HepG2 (cell line): ENCODE data around the gene LDLRAP1. TPM values are rescaled to one million over a fixed set of nuclear protein-coding genes. Genes with fewer than 3 reads are reported as not detected.

Experiments used
- CHD2 ChIP-seq: IDR thresholded peaks from 2 replicates; pipeline ENCODE4 v1.6.1; 2011; ENCODE audit warnings: low read depth, low read length, improper control_type of control experiment
- IRF2 ChIP-seq: IDR thresholded peaks from 2 replicates; pipeline ENCODE4 v1.6.1; 2018; ENCODE audit warnings: missing genetic modification reagents, missing compliant biosample characterization
- KMT2A ChIP-seq: sonication (generic); formaldehyde crosslinking; IDR thresholded peaks from 2 replicates; pipeline ENCODE4 v1.4.0; 2020; ENCODE audit warnings: missing genetic modification reagents
- MED13 ChIP-seq: sonication (generic); formaldehyde crosslinking; IDR thresholded peaks from 2 replicates; pipeline ENCODE4 v1.5.0; 2020; ENCODE audit warnings: missing genetic modification reagents
- NFKB2 ChIP-seq: sonication (generic); formaldehyde crosslinking; IDR thresholded peaks from 2 replicates; pipeline ENCODE4 v1.4.0; 2020; ENCODE audit warnings: missing genetic modification reagents, borderline replicate concordance
- POLR2A ChIP-seq, 2 experiments: IDR thresholded peaks; 2 replicates each; pipeline ENCODE4 v1.6.1; 2011; ENCODE audit warnings: low read depth in 2 of 2, low read length in 2 of 2, mild to moderate bottlenecking in 1 of 2, moderate library complexity in 1 of 2; ENCODE audit not compliant: insufficient read depth in 1 of 2
- RBFOX2 ChIP-seq: fragments of 200-400 bp; formaldehyde crosslinking; IDR thresholded peaks from 2 replicates; pipeline ENCODE4 v1.6.1; 2017; ENCODE audit warnings: low read depth, mild to moderate bottlenecking, low read length
- XBP1 ChIP-seq: sonication (generic); formaldehyde crosslinking; IDR thresholded peaks from 2 replicates; pipeline ENCODE4 v1.5.0; 2020; ENCODE audit warnings: missing genetic modification reagents
- ZFP36L1 ChIP-seq: sonication (generic); formaldehyde crosslinking; IDR thresholded peaks from 2 replicates; pipeline ENCODE4 v1.8.0; 2022; ENCODE audit warnings: mild to moderate bottlenecking, missing genetic modification reagents, moderate library complexity
- ZNF251 ChIP-seq: sonication (generic); formaldehyde crosslinking; IDR thresholded peaks from 2 replicates; pipeline ENCODE4 v1.9.0; 2021; ENCODE audit warnings: mild to moderate bottlenecking, missing genetic modification reagents
- ZNF34 ChIP-seq: sonication (generic); formaldehyde crosslinking; IDR thresholded peaks from 2 replicates; pipeline ENCODE4 v1.4.0; 2020; ENCODE audit warnings: mild to moderate bottlenecking, missing genetic modification reagents, borderline replicate concordance
- ZNF616 ChIP-seq: sonication (generic); formaldehyde crosslinking; IDR thresholded peaks from 2 replicates; pipeline ENCODE4 v1.5.0; 2020; ENCODE audit warnings: low read depth, mild to moderate bottlenecking, missing genetic modification reagents
- ZNF670 ChIP-seq: sonication (generic); formaldehyde crosslinking; IDR thresholded peaks from 2 replicates; pipeline ENCODE4 v1.8.0; 2022; ENCODE audit warnings: mild to moderate bottlenecking, missing genetic modification reagents, borderline replicate concordance
- ZNF775 ChIP-seq: sonication (generic); formaldehyde crosslinking; IDR thresholded peaks from 2 replicates; pipeline ENCODE4 v1.4.0; 2020; ENCODE audit warnings: missing genetic modification reagents, mild to moderate bottlenecking, moderate library complexity, borderline replicate concordance
- ZNF780A ChIP-seq: sonication (generic); formaldehyde crosslinking; IDR thresholded peaks from 2 replicates; pipeline ENCODE4 v1.8.0; 2022; ENCODE audit warnings: mild to moderate bottlenecking, missing genetic modification reagents, moderate library complexity
- ZNF790 ChIP-seq: sonication (generic); formaldehyde crosslinking; IDR thresholded peaks from 2 replicates; pipeline ENCODE4 v1.8.0; 2022; ENCODE audit warnings: missing genetic modification reagents, mild to moderate bottlenecking, borderline replicate concordance
- ZSCAN30 ChIP-seq: sonication (generic); formaldehyde crosslinking; IDR thresholded peaks from 2 replicates; pipeline ENCODE4 v1.5.0; 2020; ENCODE audit warnings: mild to moderate bottlenecking, missing genetic modification reagents
- ZSCAN31 ChIP-seq: sonication (generic); formaldehyde crosslinking; IDR thresholded peaks from 2 replicates; pipeline ENCODE4 v1.5.0; 2020; ENCODE audit warnings: low read depth, mild to moderate bottlenecking, missing genetic modification reagents
- polyA plus RNA-seq, 8 experiments: library from polyadenylated mRNA; depleted of rRNA in 3 of 8; stranded (reverse) in 7 of 8; unstranded in 1 of 8; fragments of >200 nt; fragmentation: Illumina TruSeq in 4 of 8; extraction: Trizol in 4 of 8; gene quantifications; 2 replicates each; pipeline versions ENCODE4 v1.2.1 to v1.2.3, GENCODE V29; 2011 to 2016; ENCODE audit warnings: low read depth in 4 of 8, missing spikeins in 1 of 8, mixed read lengths in 1 of 8; ENCODE audit not compliant: insufficient read depth in 1 of 8
- total RNA-seq, 5 experiments: library from RNA; depleted of rRNA; stranded (reverse); fragments of >200 nt; fragmentation: Illumina TruSeq; extraction: Trizol; gene quantifications; 2 replicates each; pipeline ENCODE4 v1.2.3, GENCODE V29; 2016; ENCODE audit warnings: low read depth in 1 of 5
- TF ChIP-seq, protein P1 (sequence below): sonication (generic); formaldehyde crosslinking; IDR thresholded peaks from 2 replicates; pipeline ENCODE4 v1.4.0; 2020; ENCODE audit warnings: missing genetic modification reagents, borderline replicate concordance
- TF ChIP-seq, protein P2 (sequence below): sonication (generic); formaldehyde crosslinking; IDR thresholded peaks from 2 replicates; pipeline ENCODE4 v1.9.0; 2021; ENCODE audit warnings: missing genetic modification reagents, borderline replicate concordance
- TF ChIP-seq, protein P3 (sequence below): sonication (generic); formaldehyde crosslinking; IDR thresholded peaks from 2 replicates; pipeline ENCODE4 v1.8.0; 2023; ENCODE audit warnings: mild to moderate bottlenecking, missing genetic modification reagents
- TF ChIP-seq, protein P4 (sequence below): sonication (generic); formaldehyde crosslinking; IDR thresholded peaks from 2 replicates; pipeline ENCODE4 v1.4.0; 2020; ENCODE audit warnings: missing genetic modification reagents, borderline replicate concordance

LDLRAP1 gene
- total and polyA plus RNA-seq, 2 of the 13 experiments (the other 11 are each of a cell fraction or from before 2014, with no cell fraction given): 7.2 to 12.1 TPM

DNA sequence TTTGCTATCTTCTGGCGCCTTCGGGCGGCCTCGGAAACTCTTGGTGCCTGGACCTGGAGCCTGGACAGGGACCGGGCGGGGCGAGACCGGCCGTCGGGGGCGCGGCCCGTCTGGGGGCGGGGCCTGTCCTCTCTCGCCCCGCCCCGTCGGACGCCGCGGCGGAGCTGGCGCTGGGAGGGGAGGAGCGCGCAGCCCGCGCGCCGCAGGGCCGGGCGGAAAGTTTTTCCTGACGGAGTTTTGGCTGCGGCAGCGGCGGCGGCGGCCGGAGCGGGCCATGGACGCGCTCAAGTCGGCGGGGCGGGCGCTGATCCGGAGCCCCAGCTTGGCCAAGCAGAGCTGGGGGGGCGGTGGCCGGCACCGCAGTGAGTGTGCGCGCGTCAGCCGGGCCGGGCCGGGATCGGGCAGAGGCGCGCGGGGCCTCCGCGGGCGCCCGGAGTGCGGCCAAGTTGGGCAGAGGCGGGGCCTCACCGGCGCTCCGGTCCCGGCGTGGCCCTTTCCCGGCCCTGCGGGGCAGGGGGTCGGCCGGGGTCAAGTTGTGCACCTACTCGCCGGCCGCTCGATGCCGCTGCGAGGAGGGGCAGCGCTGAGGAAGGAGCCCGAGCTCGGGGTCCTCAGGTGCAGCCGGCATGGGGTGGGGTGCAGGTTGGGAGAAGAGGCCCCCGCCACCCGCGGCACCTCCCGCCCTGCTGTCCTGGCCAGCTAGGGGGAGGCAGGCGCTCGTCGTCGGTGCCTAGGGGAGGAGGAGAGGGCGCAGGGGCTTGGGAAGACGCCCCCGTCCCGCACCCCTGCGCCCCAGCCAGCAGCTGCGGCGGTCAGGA lies at the start of gene LDLRAP1 (continued):
- TF ChIP-seq NFKB2 (CRISPR knock-in tag) (no peak), ZNF251 (CRISPR knock-in tag) (no peak), ZNF616 (CRISPR knock-in tag) (no peak), ZSCAN31 (CRISPR knock-in tag) (no peak), ZNF775 (CRISPR knock-in tag) (no peak), ZNF790 (0 out of 2 replicates have a peak, but pooled peaks have one; percentile 59), ZFP36L1 (no peak), KMT2A (no peak), ZNF780A (CRISPR knock-in tag) (no peak), POLR2A (IDR thresholded peaks at IDR 0.05; ENCODE audit: insufficient read depth in 1 of 2, low read depth in 2 of 2, low read length in 2 of 2) (peak in 1 of 2 experiments; percentile 68; a peak in 2 of 4 replicates), ZSCAN30 (no peak), ZNF34 (no peak), RBFOX2 (peak; percentile 54), XBP1 (CRISPR knock-in tag) (no peak), MED13 (CRISPR knock-in tag) (no peak), CHD2 (no peak), IRF2 (no peak), ZNF670 (CRISPR knock-in tag) (no peak)
- TF ChIP-seq, protein P1, sequence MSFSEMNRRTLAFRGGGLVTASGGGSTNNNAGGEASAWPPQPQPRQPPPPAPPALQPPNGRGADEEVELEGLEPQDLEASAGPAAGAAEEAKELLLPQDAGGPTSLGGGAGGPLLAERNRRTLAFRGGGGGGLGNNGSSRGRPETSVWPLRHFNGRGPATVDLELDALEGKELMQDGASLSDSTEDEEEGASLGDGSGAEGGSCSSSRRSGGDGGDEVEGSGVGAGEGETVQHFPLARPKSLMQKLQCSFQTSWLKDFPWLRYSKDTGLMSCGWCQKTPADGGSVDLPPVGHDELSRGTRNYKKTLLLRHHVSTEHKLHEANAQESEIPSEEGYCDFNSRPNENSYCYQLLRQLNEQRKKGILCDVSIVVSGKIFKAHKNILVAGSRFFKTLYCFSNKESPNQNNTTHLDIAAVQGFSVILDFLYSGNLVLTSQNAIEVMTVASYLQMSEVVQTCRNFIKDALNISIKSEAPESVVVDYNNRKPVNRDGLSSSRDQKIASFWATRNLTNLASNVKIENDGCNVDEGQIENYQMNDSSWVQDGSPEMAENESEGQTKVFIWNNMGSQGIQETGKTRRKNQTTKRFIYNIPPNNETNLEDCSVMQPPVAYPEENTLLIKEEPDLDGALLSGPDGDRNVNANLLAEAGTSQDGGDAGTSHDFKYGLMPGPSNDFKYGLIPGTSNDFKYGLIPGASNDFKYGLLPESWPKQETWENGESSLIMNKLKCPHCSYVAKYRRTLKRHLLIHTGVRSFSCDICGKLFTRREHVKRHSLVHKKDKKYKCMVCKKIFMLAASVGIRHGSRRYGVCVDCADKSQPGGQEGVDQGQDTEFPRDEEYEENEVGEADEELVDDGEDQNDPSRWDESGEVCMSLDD (CRISPR knock-in tag): no peak
- TF ChIP-seq, protein P2, sequence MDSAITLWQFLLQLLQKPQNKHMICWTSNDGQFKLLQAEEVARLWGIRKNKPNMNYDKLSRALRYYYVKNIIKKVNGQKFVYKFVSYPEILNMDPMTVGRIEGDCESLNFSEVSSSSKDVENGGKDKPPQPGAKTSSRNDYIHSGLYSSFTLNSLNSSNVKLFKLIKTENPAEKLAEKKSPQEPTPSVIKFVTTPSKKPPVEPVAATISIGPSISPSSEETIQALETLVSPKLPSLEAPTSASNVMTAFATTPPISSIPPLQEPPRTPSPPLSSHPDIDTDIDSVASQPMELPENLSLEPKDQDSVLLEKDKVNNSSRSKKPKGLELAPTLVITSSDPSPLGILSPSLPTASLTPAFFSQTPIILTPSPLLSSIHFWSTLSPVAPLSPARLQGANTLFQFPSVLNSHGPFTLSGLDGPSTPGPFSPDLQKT: no peak
- TF ChIP-seq, protein P3, sequence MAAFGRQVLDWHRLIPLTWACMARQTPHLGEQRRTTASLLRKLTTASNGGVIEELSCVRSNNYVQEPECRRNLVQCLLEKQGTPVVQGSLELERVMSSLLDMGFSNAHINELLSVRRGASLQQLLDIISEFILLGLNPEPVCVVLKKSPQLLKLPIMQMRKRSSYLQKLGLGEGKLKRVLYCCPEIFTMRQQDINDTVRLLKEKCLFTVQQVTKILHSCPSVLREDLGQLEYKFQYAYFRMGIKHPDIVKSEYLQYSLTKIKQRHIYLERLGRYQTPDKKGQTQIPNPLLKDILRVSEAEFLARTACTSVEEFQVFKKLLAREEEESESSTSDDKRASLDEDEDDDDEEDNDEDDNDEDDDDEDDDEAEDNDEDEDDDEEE: 0 out of 2 replicates have a peak, but pooled peaks have one; percentile 9
- TF ChIP-seq, protein P4, sequence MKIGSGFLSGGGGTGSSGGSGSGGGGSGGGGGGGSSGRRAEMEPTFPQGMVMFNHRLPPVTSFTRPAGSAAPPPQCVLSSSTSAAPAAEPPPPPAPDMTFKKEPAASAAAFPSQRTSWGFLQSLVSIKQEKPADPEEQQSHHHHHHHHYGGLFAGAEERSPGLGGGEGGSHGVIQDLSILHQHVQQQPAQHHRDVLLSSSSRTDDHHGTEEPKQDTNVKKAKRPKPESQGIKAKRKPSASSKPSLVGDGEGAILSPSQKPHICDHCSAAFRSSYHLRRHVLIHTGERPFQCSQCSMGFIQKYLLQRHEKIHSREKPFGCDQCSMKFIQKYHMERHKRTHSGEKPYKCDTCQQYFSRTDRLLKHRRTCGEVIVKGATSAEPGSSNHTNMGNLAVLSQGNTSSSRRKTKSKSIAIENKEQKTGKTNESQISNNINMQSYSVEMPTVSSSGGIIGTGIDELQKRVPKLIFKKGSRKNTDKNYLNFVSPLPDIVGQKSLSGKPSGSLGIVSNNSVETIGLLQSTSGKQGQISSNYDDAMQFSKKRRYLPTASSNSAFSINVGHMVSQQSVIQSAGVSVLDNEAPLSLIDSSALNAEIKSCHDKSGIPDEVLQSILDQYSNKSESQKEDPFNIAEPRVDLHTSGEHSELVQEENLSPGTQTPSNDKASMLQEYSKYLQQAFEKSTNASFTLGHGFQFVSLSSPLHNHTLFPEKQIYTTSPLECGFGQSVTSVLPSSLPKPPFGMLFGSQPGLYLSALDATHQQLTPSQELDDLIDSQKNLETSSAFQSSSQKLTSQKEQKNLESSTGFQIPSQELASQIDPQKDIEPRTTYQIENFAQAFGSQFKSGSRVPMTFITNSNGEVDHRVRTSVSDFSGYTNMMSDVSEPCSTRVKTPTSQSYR (CRISPR knock-in tag): no peak
